GM19238 (cell line): ENCODE results near the gene ERC1.
"Not testable (repeated sequence)": the region's sequence is repeated elsewhere in the genome, so short reads cannot be mapped to it uniquely, and the experiment has no call there.

Source experiments
- DNase-seq: peaks from one replicate; pipeline ENCODE4 v3.0.0; 2011; ENCODE audit warnings: low spot score; ENCODE audit not compliant: insufficient read length

The ERC1 gene

GRCh38 chr12:1318327-1319031 is 327.5 kb downstream of the ERC1 start:
- DNase-seq, result no peak

- no peak for DNase-seq
These were observed 328.2 kb downstream of the ERC1 start for GRCh38 chr12:1319212-1319611.

DNA sequence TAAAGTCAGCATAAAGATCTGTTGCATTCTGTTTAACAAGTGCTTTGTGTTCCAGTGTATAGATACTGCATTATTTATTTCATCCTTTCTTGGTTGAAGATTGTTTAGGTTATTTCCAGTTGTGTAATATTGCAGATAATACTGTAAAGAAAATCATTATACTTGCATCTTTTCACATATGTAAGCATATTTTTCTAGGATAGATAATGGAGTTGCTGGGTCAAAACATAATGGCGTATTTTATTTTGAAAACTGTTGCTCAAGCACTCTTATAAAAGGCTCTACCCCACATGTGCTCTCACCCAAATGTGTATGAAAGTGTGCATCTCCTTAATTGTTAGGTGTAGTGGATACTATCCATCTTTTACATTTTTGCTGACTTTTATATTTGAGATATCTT is 329.0 kb downstream of the ERC1 start:
- no peak for DNase-seq

DNA sequence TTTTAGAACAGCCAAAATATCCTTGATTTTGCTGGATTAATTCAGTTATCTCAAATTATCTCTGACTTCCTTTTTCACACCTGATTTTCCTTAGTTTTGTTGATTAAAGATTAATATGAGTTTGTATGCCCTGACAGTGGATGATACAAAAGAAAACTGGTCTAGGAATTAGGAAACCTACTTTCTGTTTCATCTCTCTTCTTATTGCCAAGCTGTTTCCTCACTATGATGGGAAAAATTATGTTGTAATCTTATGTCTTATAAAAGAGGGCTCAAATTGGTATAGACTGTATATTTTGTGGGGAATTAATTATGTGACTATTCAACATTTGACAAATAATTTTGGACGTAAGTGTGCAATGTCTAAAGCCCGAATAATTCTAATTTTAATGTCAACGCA is 331.8 kb downstream of the ERC1 start:
- DNase-seq, result no peak

GRCh38 chr12:1324099-1324498 is 333.1 kb downstream of the ERC1 start:
- no peak for DNase-seq

- DNase-seq, result no peak
These were observed 333.9 kb downstream of the ERC1 start for GRCh38 chr12:1324910-1325309.

GRCh38 chr12:1325666-1326065 is 334.6 kb downstream of the ERC1 start:
- DNase-seq, result no peak

DNA sequence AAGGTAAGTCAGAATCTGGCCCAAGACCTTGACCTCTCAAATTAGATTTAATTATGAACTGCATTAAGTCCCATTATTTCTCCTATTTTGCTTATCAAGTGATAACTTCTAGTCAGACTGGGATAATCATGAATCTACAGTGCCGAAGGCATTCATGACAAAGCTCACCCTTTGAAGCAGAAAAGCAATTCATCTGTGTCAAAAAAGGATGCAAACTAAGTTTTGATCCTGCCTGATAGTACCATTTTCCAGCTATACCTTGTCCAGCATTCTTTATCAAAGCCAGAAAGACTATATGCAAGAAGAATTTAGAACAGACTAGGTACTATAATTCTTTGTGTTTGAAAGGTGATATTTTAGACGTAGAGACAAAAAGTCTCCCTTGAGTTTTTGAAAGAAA is 335.2 kb downstream of the ERC1 start:
- DNase-seq, result no peak

DNA sequence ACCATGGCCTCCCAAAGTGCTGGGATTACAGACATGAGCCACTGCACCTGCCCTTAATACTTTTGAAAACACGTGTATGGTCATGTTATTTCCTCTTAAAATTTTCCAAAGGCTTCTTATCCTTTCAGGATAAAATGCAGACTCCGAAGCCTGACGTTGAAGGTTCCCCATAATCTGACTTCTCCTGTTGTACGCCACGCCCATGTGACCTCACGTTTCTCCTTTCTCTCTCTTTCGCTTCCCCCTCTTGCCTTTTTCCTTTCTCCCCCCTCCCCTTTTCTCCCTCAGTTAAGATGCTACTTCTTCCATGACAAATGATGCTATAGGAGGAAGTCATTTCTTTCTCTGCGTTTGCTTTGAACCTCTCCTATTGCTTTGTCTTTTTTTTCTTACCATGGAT is 337.4 kb downstream of the ERC1 start:
- no peak for DNase-seq

DNA sequence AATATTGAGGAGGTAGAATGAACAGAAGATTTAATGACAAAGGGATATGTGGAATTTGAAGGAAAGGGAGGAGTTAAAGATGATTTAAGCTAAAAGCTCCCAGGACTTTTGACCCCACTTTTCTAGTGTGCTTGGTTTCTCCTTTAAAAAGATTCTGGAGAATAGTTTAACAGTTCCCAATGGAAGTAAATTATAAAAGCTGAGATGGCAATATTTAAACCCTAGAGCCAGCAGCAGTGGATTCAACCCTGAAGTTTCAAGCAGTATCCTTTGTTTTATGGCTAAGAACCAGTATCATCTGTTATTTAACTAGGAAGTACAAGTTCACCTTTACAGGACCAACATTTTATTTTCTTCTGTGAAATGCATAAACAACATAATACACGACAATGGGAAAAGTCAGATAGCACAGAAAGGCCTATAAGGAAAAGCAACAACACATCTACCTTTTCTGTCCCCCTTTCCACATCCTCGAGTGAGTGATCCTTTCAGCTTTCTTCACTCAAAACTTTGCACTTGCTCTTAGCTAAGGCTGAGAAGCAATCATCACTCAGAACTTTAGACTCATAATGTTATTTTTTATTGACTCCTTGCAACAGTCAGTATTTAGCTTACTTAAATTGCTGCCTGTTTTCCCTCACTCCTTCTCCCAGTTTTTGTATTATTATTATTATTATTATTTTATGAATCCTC is 338.9 kb downstream of the ERC1 start:
- no peak for DNase-seq

- DNase-seq, result no peak
These were observed 339.4 kb downstream of the ERC1 start for GRCh38 chr12:1330477-1330827.

GRCh38 chr12:1332327-1332726 is 341.3 kb downstream of the ERC1 start:
- DNase-seq, result no peak

DNA sequence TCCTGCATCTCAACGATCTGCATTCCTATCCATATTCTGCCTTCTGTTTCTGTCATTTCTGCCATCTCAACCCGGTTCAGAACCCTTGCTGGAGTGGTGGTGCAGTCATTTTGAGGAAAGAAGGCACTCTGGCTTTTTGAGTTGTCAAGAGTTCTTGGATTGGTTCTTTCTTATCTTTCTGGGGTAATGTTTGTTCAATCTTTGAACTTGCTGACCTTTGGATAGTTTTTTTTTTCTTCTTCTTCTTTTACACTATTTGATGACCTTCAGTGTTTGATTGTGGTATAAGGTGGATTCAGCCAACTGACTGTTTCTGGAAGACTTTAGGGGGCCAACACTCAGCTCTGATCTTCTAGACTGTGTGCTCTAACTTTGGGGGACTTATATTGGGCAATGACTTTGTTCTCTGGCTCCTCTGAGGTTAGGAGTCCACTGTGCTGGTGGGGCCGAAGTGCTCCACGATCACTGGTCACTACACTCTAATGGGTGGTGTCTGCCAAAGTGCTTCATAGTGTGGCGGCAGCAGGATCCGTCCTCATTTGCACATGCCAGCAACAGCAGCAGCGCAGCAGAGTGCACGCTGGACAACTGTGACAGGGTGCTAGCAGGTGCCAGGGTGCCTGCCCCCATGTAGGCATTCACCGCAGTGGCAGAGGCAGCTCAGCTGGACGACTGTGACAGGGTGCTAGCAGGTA is 347.6 kb downstream of the ERC1 start:
- no peak for DNase-seq

- not testable (repeated sequence) for DNase-seq
These were observed 348.1 kb downstream of the ERC1 start for GRCh38 chr12:1339178-1339541.

DNA sequence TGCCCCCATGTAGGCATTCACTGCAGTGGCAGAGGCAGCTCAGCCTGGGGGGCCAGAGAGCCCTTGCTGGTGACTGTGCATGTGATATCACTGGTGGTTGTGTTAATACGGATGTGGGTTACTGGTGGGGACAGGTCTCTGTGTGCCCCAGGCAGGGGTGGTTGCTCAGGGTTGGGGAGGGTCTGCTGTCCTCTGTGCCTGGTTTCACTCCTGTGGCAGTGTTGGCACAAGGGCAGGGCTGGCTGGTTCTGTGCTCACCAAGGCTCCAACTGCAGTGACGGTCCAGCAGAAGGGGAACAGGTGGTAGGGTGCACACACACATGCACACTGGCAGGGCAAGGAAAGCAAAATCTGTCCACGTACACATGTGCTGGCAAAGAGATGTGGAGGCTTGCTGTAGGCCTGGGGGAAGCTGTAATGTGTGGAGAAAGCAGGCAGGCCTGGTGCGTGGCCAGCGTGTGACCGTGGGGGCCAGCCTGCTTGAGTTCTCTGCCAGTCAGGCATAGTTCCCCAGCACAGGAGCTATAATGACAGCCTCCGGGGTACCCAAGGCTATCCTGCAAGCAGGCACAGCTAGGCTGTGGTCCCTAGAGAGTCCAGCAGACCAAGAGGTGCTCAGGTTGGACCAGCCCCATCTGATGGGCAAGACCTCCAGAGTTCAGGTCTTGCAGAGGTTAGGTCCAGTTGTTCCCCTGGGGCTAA is 348.7 kb downstream of the ERC1 start:
- DNase-seq, result no peak

GRCh38 chr12:1341270-1341669 is 350.2 kb downstream of the ERC1 start:
- not testable (repeated sequence) for DNase-seq

DNA sequence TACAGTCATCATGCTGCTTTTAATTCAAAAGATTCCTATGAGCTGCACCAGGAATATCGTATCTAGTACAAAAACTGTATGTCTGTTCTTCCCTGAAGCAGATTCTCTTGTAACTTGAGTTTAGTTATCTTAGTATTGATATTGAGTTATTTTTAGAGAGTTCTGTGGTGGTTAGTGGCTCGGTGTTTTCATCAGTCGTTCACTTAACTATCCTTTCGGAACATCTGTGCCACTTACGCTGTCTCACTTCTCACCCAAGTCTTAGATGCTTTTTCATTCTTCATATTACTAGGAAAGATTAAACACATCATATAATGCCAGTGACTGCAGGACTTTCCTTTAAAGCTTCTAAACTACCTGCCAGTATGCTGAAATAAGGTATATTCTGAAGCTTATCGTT is 352.4 kb downstream of the ERC1 start:
- DNase-seq, result no peak

DNA sequence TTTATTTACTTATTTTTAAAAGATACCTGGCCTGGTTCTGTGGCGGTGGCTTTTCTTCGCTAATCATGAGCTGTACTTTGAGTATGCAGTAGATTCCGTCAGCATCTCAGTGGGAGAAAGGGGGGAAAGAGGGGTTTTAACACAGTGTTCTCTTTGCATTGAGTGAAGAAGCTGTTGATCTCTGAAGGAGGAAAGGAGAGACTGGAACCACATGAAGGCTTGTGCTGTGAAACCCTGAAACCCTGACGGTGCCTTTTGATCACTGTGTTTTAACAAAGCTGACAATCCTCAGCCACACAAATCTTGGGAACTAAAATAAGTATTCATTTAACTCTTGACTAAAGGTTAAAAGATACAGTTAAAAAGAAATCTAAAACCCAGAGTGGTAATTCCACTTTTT is 353.2 kb downstream of the ERC1 start:
- no peak for DNase-seq

DNA sequence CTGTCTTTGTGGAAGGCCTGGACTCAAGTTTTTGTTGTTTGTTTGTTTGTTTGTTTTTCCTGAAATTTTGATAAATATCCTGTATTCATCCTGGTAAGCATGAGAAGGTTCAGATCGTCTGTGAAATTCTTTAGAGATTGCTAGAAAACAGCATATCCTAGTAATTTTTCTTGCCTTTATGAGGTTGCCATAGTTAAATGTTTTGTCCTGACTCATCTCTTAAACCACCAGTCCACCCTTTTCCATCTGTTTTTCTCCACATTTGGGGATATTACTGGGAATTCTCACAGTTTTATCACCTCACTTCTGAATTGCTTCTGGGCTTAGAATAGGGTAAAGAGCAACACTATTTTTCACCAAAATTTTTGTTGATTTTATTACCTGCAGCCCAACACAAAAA is 355.1 kb downstream of the ERC1 start:
- DNase-seq, result no peak

GRCh38 chr12:1347294-1347693 is 356.3 kb downstream of the ERC1 start:
- DNase-seq, result no peak

GRCh38 chr12:1348606-1349005 is 357.6 kb downstream of the ERC1 start:
- DNase-seq, result no peak
